GM18517 (cell line): Measurements from ENCODE around the gene NFIA.

Experiments used
- ATAC-seq: cut with Tn5 transposase; IDR thresholded peaks from one replicate; pipeline ENCODE4 v1.9.1; 2021; ENCODE audit warnings: mild to moderate bottlenecking, moderate library complexity; ENCODE audit not compliant: unreplicated experiment

Gene NFIA

DNA sequence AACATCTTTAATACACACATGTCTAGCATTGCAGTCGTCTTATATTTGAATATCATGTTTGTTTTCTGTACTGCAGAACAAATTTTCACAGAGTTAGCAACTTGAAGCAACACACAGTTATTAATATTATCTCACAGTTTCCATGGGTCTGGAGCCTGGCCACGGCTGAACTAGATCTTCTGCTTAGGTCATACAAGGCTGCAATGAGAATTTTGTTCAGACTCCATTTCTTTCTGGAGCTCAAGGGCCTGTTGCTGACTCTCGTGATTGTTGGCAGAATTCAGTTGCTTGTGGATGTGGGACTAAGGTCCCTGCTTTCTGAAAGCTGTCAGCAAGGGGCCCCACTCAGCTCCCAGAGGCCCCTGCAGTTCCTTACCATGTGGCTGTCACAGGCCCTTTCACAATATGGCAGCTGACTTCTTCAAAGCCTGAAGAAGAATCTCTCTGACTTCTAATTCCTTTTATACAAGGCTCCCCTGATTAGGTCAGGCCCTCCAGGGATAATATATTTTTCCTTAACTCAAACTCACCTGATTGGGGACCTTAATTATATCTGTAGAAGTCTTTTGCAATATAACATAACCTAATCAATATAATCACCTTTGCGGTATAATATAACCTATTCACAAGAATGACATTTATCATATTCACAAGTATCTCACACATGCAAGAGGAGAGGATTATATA is 296.3 kb downstream of the NFIA start:
- no peak for ATAC-seq

DNA sequence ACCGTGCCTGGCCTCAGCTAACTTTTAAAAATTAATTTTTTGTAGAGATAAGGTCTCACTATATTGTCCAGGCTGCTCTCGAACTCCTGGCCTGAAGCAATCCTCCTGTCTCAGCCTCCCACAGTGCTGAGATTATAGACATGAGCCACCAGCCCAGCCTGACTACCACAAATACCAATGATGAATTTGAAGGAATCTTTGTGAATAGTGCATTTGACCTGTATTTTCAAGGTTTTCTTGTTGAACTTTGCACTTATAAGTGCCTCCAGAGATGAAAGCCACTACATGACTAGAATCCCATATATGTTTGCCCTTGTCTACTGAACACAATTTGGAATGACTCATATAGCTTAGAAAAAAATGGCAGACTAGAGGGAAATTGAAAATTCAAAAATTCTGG is 297.3 kb downstream of the NFIA start:
- ATAC-seq = no peak

DNA sequence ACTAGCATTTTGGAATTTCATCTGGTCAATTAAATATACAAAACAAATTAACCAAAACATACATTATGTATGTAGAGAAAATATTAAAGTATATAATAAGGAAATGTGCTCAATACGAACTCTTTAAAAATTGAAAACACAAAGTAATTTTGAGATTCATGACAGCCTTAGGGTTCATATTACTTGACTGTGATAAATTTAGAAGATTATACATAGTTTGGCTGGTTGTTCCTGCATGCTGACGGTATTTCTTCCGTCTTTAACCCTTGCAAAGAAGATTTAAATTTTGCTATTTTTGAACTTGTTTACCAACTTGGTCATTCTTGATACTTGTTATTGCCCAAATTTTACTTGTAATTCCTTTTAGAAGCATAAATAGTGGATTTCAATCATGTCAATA is 298.2 kb downstream of the NFIA start:
- no peak for ATAC-seq

DNA sequence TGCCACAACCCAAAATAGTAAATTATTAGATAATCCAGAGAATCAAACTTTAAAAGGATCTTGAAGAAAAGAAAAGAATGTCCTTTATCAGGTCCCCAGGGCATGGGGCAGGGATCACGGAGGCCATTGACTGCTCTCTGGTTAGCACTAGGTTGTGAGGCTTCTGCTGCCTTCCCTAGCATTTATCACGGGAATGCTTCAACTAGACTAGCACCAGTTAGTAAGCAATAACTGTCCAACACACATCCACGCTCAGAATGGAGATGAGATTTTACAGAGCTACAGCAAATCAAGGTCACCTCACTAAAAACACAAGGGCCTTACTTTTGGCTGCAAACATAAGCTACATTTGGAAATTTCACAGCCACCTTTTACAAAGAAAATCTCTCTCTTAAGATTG is 304.0 kb downstream of the NFIA start:
- ATAC-seq = no peak

DNA sequence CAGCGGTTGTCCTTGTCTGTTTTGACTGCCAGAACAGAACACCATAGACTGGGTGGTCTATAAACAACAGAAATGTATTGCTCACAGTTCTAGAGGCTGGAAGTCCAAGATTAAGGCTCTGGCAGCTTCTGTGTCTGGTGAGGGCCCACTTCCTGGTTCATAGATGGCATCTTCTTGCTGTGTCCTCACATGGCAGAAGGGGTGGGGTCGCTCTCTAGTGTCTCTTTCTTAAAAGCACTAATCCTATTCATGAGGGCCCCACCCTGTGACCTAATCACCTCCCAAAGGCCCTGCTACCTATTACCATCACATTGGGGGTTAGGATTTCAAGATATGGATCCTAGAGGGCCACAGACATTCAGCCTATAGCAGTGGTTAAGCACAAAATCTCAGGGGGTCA is 304.4 kb downstream of the NFIA start:
- no peak for ATAC-seq

DNA sequence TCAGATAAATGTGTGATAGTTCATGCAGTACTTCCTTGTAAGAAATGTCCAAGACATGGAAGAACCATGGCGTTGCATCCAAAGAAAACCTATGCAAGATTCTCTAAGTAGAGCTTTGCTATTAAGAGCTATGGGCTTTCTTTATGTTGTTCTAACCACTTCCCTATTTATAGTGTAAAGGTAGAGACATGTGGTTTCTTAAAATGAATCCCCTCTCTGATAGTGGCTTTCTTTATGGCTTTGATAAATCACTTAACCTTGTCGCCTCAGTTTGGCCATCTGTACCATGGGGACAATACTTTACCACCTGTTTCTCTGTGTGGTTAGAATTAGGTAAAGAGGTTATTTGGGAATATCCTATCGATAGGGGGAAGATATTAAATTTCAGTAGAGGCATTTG is 305.5 kb downstream of the NFIA start:
- ATAC-seq = no peak

DNA sequence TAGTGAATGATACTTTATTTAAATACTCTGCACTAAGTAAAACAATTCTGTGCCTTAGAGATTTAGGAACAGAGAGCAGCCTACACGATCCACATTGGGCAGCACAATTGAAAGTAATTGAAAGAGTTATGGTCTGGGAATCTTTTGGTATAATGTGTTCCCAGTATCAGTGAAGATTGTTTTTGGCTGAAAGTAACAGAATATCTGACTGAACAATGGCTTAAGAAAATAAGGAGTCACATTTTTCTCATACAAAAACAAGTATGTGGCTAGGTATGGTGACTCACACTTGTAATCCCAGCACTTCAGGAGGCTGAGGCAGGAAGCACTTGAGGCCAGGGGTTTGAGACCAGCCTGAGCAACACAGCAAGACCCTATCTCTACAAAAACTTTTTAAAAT is 306.2 kb downstream of the NFIA start:
- ATAC-seq = no peak

DNA sequence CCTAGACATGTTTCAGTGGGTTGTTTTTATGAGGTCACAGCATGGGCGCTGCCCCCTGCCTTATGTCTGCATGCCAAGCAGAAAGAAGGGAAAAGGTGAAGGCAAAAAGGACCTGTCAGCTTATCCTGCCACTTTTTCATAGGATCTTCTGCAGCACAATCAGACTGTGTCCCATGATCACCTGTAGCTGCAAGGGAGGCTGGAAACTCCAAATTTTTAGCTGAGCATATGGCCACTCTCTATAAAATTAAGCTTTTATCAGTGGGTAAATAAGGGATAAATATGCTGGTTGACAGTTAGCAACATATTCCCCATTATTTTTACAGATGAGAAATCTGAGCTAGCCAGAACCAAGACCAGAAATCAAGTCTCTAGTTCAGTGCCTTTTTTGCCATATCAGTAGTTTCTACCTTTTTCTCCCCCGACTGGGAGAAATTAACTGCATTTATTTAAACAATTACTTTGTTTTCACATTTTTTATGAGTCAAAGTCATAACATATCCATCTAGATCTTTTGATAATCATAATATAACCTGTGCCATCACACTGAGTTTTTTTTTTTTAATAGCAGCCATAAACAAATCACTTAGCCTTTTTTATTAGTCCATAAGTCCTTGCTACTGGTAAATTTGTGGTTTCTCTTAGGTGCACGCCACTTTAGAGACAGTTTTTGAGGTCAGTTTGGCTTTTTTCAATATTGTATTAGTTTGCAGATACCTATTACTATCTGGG is 307.0 kb downstream of the NFIA start:
- no peak for ATAC-seq

DNA sequence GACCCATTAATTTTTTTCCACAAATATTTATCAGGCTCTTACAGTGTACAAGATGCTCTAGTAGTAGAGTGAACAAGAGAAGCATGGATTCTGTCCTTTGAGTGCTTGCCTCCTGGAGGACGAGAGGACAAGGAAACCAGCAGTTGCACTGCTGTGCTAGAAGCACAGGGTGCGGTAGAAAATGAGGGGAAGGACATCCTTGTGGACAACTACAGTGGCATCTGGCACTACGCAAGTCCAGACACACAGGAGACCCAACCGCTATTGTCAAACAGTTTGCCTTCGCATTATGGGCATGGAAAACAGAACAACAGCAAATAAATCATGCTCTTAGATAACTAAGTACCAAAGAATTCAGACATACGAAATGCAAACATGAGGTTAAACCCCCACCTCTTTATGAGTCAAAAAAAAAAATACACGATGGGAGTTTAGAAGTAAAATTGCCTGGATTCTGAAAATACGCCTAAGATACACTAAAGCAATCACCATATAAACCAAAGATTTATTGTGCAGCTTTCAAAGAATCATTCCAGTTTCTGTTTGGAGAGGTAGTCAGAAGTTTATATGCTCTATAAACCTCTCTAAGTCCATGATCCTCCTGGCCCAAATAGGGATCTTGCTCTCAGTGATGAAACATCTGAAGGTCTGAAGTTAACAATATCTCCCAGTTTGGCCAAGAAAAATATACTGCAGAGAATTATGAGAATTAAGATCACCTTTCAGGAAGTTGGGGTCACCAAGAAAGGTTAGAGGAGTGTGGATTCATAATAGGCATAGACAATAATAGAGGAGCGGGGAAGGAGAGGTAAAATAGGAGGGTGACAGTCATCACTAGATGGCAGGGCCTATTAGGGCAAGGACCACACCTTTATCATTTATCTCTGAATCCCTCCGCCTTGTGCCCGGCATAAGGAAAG is 307.8 kb downstream of the NFIA start:
- ATAC-seq = no peak

DNA sequence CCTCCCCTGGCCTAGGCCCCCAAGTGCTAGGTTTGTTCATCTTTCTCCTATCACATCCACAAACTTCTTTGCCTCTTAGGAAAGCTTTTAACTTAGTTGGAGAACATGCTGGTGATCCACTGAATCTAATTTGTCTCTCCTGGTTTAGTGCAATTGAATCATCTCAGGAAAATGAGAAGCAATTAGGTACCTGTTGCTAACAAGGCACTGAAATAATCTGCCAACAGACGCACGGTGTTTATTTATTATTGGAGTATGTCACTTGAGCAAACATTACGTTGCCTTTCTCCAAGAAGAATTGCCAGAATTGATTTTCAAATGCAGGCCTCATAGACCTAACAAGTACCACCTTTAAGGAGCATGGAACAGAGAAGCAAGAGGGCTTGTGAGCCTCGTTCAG is 309.4 kb downstream of the NFIA start:
- no peak for ATAC-seq

DNA sequence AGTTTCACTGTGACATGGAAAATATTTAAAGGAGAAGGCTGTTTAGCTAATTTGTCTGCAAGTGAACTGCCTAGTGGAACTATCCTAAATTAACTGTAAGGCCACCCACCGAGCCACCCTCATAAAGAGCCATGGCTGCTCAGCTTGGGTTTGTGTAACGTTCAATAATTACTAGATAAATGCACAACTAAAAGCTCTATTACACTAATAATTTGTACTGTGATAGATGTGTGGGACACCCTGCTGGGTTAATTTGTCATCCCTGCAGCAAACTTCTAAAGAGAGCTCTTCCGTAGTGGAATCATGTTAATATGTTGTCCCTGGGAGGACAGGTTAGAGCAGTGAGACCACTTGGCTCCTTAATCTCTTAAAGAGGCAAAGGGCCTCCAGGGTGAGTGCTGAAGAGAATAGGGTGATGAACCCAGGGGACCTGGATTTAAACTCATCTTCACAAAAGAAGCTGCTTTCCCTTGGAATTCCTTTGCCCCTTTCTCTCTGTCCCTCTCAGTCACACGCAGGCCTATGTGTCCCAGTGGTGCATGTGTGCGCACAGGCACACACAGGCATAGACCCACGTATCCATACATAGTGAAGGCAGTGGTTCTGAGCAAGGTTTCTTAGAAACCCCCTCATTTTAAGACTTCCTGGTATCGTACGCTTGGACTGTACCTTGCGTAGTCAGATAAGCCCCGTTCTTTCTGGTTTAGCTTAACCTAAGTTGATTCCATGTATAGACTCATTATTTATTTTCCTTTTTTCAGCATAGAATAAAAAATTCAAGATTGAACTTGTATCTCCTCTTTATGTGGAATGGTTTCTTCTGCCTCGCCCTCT is 310.3 kb downstream of the NFIA start:
- no peak for ATAC-seq

DNA sequence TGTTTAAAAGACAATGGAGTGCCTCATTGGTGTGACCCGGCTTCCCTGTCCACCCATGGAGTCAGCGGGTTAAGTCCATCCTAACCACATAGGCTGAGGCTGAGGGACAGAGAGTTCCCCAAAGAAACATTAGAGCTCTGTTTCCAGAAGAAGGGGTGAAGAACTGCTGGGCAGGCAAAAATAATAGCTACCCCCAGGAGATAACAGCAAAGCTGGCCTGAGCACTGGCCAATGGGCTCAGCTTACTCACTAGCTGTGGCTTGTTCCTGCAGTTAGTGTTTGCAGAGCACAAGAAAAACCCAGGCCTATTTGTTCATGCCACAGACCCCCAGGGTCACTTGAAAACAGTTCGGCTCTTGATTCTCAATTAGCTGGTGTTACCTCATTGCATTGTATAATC is 311.2 kb downstream of the NFIA start:
- ATAC-seq = no peak

DNA sequence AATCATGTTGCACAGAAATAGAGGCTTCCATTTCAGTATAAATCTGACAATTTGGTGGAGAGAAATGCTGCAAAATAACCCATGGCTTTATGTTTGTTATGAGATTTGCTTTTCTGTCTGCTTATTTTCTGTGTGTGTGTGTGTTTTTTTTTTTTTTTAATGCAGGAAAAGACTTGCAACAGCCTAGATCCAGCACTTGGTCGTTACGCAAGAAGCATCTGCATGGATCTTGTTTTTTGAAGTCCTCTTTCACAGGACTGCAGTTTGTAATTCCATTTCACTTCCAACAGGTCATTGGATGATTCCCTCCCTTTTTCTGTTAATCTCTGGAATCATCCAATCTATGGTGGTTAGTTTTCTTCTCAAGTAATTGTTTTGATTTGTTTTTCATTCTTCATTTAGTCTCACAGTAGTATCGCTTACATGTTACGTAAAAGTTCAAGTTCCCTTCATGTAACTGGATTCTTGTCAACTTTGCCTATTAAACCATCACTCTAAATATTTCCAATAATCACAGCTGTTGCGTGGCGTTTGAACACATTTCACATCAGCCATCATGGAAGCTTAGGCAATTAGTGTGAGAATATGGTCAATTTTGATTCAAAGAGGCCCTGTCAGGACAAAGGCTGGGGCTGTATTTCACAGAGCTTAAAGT is 312.9 kb downstream of the NFIA start:
- no peak for ATAC-seq

DNA sequence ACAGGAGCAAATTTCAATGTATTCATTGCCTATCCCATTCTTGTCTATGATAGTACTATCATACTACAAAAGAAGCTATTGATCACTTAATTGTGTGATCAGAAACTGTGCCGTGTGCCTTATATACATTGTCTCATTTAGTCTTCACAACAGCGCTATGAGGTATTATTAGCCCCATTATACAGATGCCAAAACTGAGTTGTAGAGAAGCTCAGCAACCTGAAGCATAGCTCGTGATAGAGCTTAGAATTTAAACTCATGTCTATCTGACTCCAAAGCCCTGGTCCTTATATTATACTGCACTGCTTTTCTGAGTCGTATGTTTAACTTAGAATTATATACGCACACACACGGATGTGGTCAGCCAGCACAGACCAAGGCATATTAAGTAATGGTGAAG is 315.1 kb downstream of the NFIA start:
- ATAC-seq = no peak

DNA sequence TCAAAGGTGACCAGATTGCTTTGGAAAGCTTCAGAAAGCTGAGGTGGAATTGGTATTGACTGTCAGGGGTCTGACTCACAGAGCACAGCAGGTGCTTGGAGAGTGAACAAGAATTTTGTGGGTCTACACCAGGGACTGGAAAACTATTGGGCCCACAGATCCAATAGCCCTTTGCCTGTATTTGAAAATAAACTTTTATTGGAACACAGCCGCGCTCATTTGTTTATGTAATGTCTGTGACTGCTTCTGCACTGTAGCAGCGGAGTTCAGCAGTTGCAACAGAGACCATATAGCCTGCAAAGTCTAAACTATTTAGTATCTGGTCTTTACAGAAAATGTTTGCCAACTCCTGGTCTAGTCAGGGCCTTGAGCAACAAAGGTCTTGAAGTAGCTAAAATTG is 315.6 kb downstream of the NFIA start:
- no peak for ATAC-seq

DNA sequence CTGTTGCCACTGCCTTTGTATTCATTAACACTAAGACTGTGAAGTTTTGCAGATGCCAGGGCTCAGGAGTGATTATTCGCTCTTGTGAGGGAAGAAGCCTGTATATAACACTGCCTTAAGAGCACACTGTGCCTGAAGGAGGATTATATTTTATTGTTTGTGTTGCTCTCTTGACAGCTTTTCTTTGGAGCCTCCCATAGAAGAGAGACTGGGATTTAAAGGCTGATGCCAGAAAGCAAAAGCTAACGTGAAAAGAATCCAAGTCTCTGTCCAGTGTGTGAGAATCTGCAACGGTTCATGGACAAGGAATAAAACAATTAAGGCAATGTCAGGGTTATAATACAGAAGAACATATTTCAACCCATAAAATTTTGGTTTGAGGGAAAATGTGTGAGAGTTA is 316.8 kb downstream of the NFIA start:
- ATAC-seq = no peak

DNA sequence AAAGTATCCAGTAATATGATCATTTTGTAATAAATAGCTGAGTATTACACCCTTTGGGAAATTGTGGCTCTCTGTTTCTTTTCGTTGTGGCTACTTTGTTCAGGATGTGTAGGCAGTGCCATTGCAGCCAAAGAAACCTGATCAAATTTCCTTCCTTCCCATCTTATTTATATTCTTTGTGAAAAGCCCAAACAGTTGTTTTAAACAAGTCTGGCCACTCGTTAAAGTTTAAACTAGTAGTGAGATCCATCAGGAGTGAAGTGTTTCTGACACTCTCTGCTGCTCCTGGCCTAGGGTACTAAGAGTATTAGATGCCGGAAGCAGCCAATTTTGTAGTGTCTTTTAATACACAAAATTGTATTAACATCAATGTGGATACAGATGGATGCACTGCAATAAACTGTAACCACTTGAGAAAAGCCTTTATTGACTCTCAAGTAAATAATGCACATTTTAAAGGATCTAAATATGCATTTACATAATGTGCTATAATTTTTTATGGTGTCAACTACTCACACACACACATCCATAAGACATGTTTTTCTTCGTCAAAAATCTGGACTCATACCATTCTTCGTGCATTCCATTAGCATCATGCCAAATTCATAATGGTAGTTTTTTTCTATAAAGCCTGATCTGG is 317.9 kb downstream of the NFIA start:
- ATAC-seq = no peak

DNA sequence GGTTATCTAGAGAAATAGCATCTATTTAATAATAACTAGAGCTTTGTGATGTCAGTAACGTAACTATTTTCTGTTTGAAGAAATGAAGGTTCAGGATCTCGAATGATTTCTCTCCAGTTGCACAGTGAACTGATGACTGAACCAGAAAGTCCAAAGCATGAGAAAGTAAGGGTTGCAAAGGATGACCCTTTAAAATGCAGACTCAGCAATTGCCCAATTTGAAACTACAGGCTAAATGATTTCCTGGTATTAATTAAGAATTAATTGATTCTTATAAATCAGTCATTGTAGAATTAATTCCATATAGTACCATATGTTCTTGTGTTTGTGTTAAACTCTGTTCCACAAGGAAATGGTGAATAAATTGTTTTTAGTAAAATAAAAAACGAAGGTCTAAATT is 318.6 kb downstream of the NFIA start:
- ATAC-seq = no peak

DNA sequence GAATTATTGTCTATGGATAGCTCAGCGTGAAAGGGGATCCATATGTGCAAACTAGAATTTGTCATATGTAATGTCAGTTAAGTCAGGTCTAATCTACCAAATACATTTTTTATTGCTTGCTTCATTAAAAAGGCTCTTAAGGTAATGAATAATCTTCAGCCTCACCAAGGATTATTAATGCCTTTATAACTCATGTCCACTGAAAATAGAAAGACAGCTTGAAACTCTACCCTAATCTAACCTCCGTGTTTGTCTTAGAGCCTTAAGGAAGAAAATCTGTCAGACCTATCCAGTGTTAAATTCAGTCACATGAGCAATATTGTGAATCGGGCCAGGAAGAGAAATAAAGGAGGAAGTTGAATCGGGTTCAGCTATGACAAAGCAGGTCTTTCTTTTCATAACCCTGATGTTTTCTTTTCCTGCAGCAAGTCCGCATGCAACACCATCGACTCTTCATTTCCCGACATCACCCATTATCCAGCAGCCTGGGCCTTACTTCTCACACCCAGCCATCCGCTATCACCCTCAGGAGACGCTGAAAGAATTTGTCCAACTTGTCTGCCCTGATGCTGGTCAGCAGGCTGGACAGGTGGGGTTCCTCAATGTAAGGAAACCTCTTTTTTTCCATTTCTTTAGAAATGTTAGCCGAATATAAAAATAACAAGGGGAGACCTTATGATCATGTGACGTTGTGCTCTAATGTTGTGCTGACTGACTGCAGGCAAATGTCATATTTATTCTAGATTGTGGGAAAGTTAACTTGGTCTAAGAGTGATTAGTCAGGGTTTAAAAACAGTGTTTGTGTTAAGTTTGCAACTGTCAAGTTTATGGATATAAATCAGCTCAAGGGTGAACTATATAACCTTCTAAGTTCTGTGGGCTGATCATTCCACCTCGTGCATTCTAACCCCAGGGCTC is 321.6 kb downstream of the NFIA start:
- no peak for ATAC-seq
